GM19238 (cell line): Measurements from ENCODE around the gene HIGD1C.
A peak's percentile ranks its signal among the peaks of the same experiment; 100 is the strongest.
"Not testable (repeated sequence)": the region's sequence is repeated elsewhere in the genome, so short reads cannot be mapped to it uniquely, and the experiment has no call there.

Source experiments
- DNase-seq: peaks from one replicate; pipeline ENCODE4 v3.0.0; 2011; ENCODE audit warnings: low spot score; ENCODE audit not compliant: insufficient read length

The HIGD1C gene

GRCh38 chr12:50933459-50934124 lies 18.8 kb upstream of the HIGD1C start:
- no peak for DNase-seq

- no peak for DNase-seq
Observed at GRCh38 chr12:50934371-50934851, 17.9 kb upstream of the HIGD1C start.

DNA sequence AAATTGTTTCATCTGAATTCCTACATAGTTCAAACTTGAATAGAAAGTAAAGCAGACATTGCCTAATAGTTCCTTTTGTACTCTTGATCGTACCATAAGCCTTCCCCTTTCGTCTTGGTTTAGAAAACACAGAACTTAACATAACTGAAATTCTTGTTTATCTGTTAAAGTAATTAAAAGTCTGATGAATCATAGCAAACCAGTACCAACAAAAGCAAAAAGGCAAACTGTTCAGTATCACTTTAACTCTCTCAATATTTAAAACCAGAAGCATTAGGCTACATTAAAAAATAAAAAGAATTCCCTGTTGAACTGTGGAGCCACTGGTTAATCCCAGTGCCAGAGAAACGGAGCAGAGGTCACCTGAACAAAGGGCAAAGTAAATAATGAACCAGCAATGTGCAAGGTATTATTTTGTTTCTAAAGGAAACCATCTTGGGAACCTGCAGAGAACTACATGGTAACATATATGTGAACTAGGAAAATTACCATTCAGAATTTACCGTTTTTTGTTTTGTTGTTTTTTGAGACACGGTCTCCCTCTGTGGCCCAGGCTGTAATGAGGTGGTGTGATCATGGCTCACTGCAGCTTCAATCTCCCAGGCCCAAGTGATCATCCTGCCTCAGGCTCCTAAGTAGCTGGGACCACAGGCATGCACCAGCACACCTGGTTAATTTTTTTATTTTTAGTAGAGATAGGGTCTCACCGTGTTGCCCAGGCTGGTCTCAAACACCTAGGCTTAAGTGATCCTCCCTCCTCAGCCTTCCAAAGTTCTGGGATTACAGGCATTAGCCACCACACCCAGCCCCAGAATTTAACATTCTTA lies 17.1 kb upstream of the HIGD1C start:
- no peak for DNase-seq

DNA sequence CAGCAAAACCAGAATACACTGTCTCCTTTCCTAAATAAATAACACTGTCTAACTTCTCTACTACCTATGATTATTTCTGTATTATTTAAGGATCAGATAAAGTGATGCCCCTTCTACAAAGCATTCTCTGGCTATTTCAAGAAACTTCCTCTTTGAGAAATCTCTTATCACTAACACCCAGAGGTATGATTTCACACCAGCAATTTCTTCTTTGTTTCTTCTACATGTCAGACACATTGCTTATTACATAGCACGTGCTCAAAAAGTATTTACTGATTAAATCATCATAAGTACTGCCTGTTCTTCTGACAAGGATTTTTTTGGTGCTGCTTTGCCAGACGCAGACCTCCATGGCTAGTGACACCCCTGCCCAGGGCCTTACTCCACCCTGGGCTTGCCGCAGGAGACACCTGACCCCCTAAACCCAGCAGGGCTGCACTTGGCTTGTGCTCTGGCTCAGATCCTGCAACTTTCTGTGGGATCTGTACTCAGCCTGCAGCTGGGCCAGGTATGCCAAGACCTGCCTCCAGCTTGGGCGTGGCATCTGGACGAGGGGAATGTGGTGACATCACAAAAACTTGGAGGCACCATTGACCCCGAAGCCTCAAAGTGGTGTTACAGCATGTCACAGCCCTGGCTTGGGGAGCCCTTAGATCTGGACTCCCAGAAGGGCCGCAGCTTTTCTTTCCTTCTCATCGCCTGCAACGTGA lies 15.4 kb upstream of the HIGD1C start:
- no peak for DNase-seq

GRCh38 chr12:50937653-50938052 lies 14.7 kb upstream of the HIGD1C start:
- no peak for DNase-seq

DNA sequence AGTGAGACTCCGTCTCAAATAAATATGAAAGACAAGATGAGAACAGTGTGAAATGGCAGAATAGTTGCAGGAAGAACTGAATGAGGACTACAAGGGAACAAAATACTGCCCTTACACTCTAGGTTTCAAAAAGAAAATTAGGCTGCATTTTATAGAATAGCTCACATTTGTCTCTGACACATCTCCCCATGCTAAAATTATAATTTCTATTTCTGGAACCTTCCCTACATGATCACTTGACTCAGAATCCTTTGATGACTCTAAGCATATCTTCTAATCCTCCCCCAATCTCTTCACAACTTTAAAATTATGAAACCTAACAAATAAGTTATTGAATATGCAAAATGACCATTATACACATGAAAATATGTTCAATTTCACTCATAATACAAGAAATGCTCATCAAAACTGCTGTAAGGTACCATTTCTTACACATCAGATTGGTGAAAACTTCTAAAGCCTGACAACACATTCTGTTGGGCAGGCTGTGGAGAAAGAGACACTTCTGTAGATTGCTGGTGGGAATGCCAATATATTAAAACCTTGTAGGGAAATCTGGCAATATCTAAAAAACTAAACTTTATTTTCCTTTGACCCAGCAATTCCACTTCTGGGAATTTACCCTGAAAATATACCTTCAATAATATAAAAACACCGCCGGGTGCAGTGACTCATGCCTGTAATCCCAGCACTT lies 4.3 kb upstream of the HIGD1C start:
- DNase-seq: no peak

DNA sequence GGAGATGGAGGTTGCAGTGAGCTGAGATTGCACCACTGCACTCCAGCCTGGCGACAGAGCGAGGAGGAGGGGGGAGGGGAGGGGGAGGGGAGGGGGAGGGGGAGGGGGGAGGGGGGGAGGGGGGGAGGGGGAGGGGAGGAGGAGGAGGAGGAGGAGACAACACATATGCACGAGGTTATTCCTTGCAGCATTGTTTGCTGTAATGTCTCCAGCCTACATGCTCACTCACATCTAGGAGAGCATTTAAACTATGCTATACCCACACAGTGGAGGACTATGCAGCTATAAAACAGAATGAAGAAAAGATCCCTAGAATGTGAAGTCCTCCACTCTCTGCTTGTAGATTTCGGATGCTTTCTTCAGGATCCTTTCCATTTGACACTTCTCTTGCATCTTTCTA lies 3.5 kb upstream of the HIGD1C start:
- DNase-seq: no peak

DNA sequence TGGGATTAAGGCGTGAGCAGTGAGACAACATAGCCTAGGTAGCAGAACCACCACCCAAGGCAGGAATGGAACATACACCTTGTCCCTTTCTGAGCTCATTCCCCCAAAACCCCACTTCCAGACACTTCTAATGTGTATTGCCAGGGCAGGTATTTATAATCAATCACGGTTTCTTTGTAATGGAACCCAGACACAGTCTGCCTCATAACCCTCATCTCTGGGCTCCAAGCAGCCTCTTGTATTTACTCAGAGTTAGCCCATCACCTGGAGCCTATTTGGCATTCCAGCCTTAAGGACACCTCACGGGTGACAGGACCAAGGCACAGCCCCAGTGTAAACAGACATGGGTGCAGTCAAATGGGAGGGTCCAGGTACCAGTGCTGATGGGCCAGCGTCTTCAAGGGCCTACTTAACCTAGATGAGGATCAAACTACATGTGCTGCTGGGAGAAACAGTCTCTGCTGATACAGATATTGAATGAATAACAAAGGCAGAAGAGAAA lies 2.5 kb upstream of the HIGD1C start:
- no peak for DNase-seq

- DNase-seq: no peak
Observed at GRCh38 chr12:50951112-50951511, 1.2 kb upstream of the HIGD1C start.

- no peak for DNase-seq
Observed at GRCh38 chr12:50953047-50953446, 703 bp downstream of the HIGD1C start.

DNA sequence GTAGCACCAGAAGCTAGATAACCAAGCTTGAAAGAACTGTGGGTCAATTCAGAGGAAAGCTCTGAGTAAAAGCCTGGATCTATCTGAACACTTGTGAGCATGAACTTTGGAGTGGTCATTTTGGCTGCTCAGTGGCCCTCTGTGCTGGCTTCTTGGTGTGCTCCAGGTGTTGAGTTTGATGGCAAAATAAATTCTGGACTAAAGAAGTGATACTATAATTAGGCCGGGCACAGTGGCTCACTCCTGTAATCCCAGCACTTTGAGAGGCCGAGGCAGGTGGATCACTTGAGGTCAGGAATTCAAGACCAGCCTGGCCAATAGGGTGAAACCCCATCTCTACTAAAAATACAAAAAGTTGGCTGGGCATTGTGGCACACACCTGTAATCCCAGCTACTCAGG lies 2.4 kb downstream of the HIGD1C start:
- not testable (repeated sequence) for DNase-seq

DNA sequence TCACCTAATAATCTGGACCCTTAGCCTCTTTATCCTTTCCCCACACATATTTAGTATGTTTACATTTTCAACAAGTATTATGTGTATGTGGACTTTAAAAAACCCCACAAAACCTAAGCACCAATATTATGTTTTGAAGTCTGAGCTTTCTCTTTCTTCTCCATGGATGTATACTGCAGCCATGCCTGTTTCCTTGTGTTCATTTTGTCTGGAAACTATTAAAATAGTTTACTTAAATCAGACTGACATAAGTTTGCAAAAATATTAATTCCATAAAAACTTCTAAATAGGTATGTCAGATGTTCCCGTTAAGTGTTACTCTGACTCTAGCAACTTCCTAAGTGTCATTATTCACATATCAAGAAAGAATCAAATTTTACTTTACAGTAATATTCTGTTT lies 2.9 kb downstream of the HIGD1C start:
- no peak for DNase-seq

DNA sequence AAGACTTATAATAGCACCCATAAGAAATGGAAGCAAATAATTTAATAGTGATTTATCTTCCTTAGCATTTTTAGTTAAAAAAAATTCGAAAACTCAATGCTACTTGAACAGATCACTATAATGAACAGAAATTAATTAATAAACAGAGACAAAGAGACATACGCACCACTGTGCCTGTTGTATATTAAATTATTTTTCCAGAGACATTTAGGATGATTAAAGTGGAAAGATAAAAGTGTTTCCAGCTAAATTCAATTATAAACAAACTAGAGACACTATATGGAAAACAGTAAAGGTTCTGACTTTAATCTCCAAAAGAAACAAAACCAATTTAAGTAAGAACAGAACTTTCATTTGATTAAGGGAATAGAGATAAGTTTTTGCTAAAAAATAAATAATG lies 3.4 kb downstream of the HIGD1C start:
- no peak for DNase-seq

GRCh38 chr12:50960130-50960529 lies 7.8 kb downstream of the HIGD1C start:
- no peak for DNase-seq

GRCh38 chr12:50961708-50962107 lies 9.4 kb downstream of the HIGD1C start:
- no peak for DNase-seq

GRCh38 chr12:50964432-50964831 lies 12.1 kb downstream of the HIGD1C start:
- DNase-seq: no peak

GRCh38 chr12:50971946-50972345 lies 19.6 kb downstream of the HIGD1C start:
- DNase-seq: no peak

DNA sequence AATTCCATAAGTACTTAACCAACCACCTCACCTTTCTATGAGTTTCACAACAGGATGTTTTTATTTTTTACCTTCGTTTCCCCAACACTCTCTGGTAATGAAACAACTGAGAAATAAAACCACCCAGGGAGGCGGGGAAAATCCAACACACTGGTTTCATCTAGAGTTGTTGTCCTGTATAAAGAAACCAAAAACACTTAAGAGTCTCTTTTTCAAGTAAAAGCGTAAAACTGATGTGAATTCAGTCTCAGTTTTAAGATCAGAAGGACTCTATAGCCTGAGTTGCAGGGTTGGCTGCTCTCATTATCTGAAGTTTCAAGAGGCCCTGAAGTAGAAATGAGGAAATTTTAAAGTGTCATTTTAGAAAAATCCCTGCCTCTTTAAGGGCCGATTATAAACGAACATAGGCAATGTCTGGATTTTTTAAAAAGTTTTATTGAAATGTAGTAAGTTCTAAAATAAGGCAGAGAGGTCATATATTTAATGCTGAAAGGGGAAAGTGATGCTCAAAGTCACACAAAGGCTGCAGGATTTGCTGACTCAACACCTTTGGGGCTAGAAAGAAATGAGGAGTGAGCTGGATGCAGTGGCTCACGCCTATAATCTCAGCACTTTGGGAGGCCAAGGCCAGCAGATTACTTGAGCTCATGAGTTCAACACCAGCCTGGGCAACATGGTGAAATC lies 27.2 kb downstream of the HIGD1C start:
- peak; percentile 10 for DNase-seq

- DNase-seq: no peak
Observed at GRCh38 chr12:50980545-50980944, 28.2 kb downstream of the HIGD1C start.

- DNase-seq: no peak
Observed at GRCh38 chr12:50981319-50982239, 29.2 kb downstream of the HIGD1C start.
